ENCODE measurements around the gene CACNA2D4.

DNA sequence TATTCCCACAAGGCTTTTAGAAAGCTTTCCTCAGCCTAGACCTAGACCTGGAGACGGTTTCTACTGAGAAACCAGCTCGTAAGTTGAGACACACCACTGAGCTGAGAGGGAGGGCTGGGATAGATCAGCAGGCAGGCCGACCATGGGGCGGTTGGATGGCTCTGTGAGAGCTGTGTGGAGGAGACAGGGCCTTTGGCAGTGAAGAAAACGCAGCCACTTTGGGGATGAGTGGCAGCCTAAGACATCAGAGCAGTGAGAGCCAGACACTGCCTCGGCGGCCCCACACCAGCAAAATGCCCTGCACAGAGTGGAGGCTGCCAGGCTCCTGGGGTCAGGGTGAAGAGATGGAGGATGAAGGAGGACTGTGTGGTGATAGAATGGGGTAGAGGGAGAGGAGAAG is 46.0 kb downstream of the CACNA2D4 start:
- TF ChIP-seq EZH2 (IDR thresholded peaks at IDR 0.05; ENCODE audit: insufficient read depth, poor library complexity, severe bottlenecking) (no peak), EZH2phosphoT487 (IDR thresholded peaks at IDR 0.05; ENCODE audit: insufficient read depth, low read depth) (no peak)
